ENCODE measurements around the gene CCDC141. TPM values are rescaled to one million over a fixed set of nuclear protein-coding genes. Genes with fewer than 3 reads are reported as not detected.

Gene CCDC141
- total RNA-seq, 4 donors from 2014 or later, result 1.7 to 7.7 (median 3.9) TPM

DNA sequence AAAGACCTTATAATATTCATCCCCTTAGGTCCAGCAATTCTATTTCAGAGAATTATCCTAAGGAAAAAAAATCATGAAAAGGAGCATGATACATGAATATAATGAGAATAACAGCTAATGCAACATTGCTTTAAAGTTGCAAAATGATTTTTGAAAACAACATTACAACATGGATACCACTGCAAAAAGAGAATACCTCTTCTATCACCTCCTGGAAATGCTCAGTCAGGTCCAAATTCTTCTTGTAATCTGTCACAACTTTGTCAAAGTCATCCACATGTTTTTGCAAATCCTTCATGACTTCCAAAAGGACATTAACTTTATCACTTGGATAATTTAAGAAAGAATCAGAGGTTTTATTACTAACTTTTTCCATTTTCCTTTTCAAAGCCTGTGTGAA, 194.8 kb downstream of the CCDC141 start:
- no peak for DNase-seq (ENCODE audit: low spot score in 2 of 2)
- Histone ChIP-seq H3K27ac (no peak overlapping the region), H3K4me3 (no peak overlapping the region), H3K27me3 (no peaks in the 10 kb centered on the region), H3K9me3 (no peaks in the 10 kb centered on the region), H3K4me1 (peaks cover 0 to 11% (median 3%) of the 10 kb centered on the region in 4 donors), H3K36me3 (no peaks in the 10 kb centered on the region)
- TF ChIP-seq POLR2A (IDR thresholded peaks at IDR 0.05) (no peak), EP300 (IDR thresholded peaks at IDR 0.05) (no peak)
- TF ChIP-seq, protein P1, sequence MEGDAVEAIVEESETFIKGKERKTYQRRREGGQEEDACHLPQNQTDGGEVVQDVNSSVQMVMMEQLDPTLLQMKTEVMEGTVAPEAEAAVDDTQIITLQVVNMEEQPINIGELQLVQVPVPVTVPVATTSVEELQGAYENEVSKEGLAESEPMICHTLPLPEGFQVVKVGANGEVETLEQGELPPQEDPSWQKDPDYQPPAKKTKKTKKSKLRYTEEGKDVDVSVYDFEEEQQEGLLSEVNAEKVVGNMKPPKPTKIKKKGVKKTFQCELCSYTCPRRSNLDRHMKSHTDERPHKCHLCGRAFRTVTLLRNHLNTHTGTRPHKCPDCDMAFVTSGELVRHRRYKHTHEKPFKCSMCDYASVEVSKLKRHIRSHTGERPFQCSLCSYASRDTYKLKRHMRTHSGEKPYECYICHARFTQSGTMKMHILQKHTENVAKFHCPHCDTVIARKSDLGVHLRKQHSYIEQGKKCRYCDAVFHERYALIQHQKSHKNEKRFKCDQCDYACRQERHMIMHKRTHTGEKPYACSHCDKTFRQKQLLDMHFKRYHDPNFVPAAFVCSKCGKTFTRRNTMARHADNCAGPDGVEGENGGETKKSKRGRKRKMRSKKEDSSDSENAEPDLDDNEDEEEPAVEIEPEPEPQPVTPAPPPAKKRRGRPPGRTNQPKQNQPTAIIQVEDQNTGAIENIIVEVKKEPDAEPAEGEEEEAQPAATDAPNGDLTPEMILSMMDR (IDR thresholded peaks at IDR 0.05), result no peak

DNA sequence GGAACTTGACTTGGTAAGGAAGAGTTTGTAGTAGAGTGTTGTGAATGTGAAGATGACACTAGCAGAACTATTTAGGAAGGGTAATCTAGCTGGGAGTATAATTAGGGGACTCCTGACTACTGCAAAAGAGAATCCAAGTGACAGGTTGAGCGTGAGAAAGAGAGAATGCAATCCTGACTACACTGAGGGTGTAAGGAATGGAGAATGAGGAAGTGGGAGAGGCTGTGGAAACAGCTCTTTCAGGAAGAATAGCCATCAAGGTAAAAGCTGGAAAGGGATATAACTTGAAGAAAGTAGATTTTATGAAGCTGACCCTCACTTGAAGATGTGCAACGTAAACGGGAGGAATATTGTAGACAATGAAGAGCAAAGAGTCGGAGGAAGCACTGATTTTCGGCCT, 201.6 kb downstream of the CCDC141 start:
- 96 to 98% methylated on average over 5 of the region's 5 CpGs for whole genome bisulfite sequencing, 2 donors
- no peak overlapping the region for H3K27ac ChIP-seq

DNA sequence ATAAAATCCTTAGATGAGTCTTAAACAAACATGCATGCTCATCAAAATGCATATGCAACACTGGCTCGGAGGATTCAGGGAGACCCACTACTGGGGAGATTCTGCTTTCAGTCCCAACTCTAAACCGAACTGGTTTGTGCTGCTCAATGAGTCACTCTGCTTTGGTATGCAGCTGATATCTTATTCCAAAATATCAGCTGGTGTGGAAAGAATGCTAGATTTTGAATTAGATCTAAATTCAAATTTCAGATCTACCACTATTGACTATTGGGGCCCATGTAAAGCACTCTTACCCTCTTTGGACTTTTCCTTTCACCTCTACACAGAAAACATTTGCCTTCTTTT, 203.5 kb downstream of the CCDC141 start:
- 70 to 75% methylated on average over 2 of the region's 2 CpGs for WGBS, 2 donors
- Histone ChIP-seq H3K4me3 (no peak overlapping the region), H3K36me3 (no peaks in the 10 kb centered on the region), H3K9me3 (no peaks in the 10 kb centered on the region), H3K27me3 (no peaks in the 10 kb centered on the region), H3K27ac (no peak overlapping the region), H3K4me1 (peaks cover 0 to 8% (median 0%) of the 10 kb centered on the region in 4 donors)
- TF ChIP-seq POLR2A (IDR thresholded peaks at IDR 0.05) (no peak), EP300 (IDR thresholded peaks at IDR 0.05) (no peak)
- TF ChIP-seq, protein P1 (IDR thresholded peaks at IDR 0.05), result no peak
- no peak for DNase-seq (ENCODE audit: low spot score in 2 of 2)

More for the DNA sequence above, 201.6 kb downstream of the CCDC141 start:
- TF ChIP-seq POLR2A (IDR thresholded peaks at IDR 0.05), result no peak
- TF ChIP-seq, protein P1 (IDR thresholded peaks at IDR 0.05), result no peak
- no peak for TF ChIP-seq EP300 (IDR thresholded peaks at IDR 0.05)
- Histone ChIP-seq H3K4me3 (no peak overlapping the region), H3K27me3 (no peaks in the 10 kb centered on the region), H3K4me1 (peaks cover 0 to 8% (median 0%) of the 10 kb centered on the region in 4 donors), H3K9me3 (no peaks in the 10 kb centered on the region), H3K36me3 (no peaks in the 10 kb centered on the region)
- no peak for DNase-seq (ENCODE audit: low spot score in 2 of 2)

DNA sequence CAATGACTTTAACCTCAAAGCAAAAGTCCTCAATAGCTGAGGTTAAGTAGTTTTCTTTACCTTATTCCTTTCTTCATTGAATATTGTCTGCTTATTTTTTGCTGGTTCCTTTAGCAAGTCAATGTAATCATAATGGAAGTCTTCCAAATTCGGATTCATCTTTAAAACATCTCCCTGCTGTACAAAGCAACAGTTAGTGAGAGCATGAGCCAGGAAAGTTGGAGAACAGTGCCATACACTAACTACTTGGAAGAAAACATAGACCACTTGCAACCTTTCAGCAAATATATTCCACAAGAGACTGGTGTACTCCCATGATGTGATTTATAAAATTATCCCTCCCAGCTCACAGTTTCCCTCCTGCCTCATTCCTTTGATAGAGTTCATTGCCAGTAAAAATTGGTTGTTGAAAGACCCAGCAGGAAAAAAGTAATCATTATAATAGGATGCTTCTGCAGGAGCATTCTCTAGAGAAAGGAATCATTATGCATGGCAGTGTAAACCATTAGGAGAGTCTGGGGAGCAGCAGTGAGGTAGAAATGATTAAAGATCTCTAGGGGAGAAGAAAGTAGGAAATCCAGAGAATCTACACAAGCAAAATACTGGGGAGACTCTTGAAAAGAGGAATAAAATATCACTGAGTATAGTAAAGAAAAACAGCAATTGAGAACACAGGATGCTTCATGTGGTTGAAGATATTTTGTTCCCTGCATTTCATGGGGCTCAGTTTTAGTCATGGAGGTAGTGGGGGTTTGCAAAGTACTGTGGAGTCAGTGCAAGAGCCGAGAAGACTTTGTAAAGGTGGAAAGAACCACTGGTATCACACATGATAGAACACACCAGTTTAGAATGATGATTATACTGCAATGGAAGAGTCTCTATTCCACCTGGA, 204.1 kb downstream of the CCDC141 start:
- Histone ChIP-seq H3K36me3 (no peaks in the 10 kb centered on the region), H3K4me1 (peaks cover 0 to 8% (median 0%) of the 10 kb centered on the region in 4 donors), H3K4me3 (no peak overlapping the region), H3K27ac (no peak overlapping the region), H3K27me3 (no peaks in the 10 kb centered on the region), H3K9me3 (no peaks in the 10 kb centered on the region)
- TF ChIP-seq, protein P1 (IDR thresholded peaks at IDR 0.05), result no peak
- TF ChIP-seq EP300 (IDR thresholded peaks at IDR 0.05) (no peak), POLR2A (IDR thresholded peaks at IDR 0.05) (no peak)
- 53 to 54% methylated on average over 2 of the region's 2 CpGs for WGBS, 2 donors
- DNase-seq (ENCODE audit: low spot score in 2 of 2), result no peak

DNA sequence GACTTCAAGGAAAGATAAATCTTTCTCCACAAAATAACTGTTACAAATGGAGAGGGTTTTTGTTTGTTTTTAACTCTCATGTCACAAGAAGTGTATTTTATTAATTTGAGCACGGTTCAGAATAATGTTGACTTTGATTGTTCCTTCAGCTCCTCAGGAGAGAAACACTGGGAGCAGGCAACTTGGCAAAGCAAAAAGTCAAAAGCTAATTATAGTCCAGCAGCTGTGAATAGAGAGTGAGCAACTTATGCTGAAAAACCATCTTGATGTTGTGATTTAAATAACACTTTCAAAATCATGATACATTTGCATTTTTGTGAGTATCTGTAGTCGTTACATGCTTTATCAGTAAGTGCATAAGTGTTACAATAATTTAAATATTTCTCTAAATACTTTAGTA, 205.2 kb downstream of the CCDC141 start:
- no peak overlapping the region for H3K27ac ChIP-seq

More for the DNA sequence above, 205.2 kb downstream of the CCDC141 start:
- no peaks in the 10 kb centered on the region for H3K9me3 ChIP-seq
- H3K4me3 ChIP-seq, result no peak overlapping the region
- DNase-seq (ENCODE audit: low spot score in 2 of 2), result no peak
- peaks cover 0 to 8% (median 0%) of the 10 kb centered on the region in 4 donors for H3K4me1 ChIP-seq
- H3K36me3 ChIP-seq, result no peaks in the 10 kb centered on the region
- TF ChIP-seq, protein P1 (IDR thresholded peaks at IDR 0.05), result no peak
- TF ChIP-seq EP300 (IDR thresholded peaks at IDR 0.05), result no peak
- no peak for TF ChIP-seq POLR2A (IDR thresholded peaks at IDR 0.05)
- 60 to 61% methylated on average over 2 of the region's 2 CpGs for WGBS, 2 donors
- H3K27me3 ChIP-seq, result no peaks in the 10 kb centered on the region
